ENCODE data around the gene NGLY1. TPM values are rescaled to one million over a fixed set of nuclear protein-coding genes. Genes with fewer than 3 reads are reported as not detected.

NGLY1 gene
- 26.3 and 29.4 TPM in 2 replicates for total RNA-seq (2021)
- Bru-seq, nascent RNA = percentile 79 among the genes with signal in this experiment
- percentile 79 among the genes with signal in this experiment for BruChase-seq, experiment 1, labeled RNA remaining after a 2-hour chase
- BruChase-seq, experiment 2, labeled RNA remaining after a 6-hour chase = percentile 67 among the genes with signal in this experiment
- long read RNA-seq, transcript NGLY1-202 (12 exons, 2,473 nt) = major isoform, 53 of 88 reads
- long read RNA-seq, transcript NGLY1-204 (11 exons, 2,024 nt) = minor isoform, 11 of 88 reads
- long read RNA-seq, partial matches to known transcripts = 6 of 88 reads
- long read RNA-seq, other reads (novel, unspliced or antisense) = 18 of 88 reads

DNA sequence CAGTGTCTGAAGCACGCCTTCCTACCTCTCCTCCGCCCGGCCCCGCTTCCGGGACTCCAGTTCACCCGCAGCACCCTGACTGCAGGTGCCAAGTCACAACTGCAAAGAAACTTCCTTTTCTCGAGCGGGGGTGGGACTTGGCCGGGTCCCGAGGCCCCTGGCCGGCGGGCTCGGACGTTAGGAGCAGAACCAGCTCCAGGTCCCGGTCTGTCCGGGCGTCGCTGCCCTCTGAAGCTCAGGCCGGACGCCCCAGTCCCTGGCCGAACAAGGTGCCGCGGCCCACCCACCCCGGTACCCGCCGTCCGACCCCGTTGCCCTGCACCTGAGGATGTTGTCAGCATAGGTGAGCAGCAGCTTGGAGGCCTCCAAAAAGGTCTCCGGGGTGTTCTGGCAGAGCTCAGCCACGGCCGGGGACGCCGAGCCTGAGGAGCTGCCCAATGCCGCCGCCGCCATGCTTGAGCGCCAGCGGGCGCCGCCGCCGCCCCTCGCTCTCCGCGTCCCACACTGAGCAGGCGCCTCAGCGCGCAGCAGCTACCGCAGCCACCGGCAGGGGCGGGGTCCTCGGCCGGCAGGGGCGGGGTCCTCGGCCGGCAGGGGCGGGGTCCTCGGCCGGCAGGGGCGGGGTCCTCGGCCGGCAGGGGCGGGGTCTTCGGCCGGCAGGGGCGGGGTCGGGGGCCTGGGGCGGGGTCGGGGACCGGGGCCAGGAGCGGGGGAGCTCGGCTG, at the start of gene NGLY1:
TSS of gene NGLY1 (minus strand) at position 506 of the 723 bp plus-strand sequence. CDS start at position 453, 53 bp downstream.
- peak within 1 kb of the TSS; percentile 96 for H2AFZ ChIP-seq
- peaks cover 24% of the 10 kb centered on the region for H3K4me1 ChIP-seq (replicated peaks; ENCODE audit: insufficient read depth)
- CTCF ChIA-PET = interaction anchor here (0.8 kb wide), 1 partner anchor 178 kb away, joined by 5 read pairs; no protein-coding TSS in a partner anchor
- H4K20me1 ChIP-seq (ENCODE audit: insufficient read depth) = no peaks in the 10 kb centered on the region
- H3K4me2 ChIP-seq = peak within 1 kb of the TSS; percentile 89
- no peaks in the 10 kb centered on the region for H3K27me3 ChIP-seq (ENCODE audit: insufficient read depth, low read depth)
- BruUV-seq (replicated peaks) = no TSS peak
- H3F3A ChIP-seq (ENCODE audit: insufficient read depth, low read depth) = peaks cover 4% of the 10 kb centered on the region; the same call in 1 of the 2 replicates
- no peaks in the 10 kb centered on the region for H3K9me2 ChIP-seq (ENCODE audit: insufficient read depth)
- DNase-seq = peak; percentile 52 to 81
- peaks cover 37% of the 10 kb centered on the region for H3K79me2 ChIP-seq (ENCODE audit: low read depth)
- H3K36me3 ChIP-seq (ENCODE audit: low read depth) = peaks cover 5% of the 10 kb centered on the region
- POLR2A ChIA-PET (ENCODE audit: unreplicated experiment) = interaction anchor here (0.5 to 0.8 kb wide), 6 partner anchors 10 to 1262 kb away, joined by 3 to 5 read pairs (median 4); no protein-coding TSS in a partner anchor
- intact Hi-C loops (cut with micrococcal nuclease; ENCODE audit: unreplicated experiment) = loop anchor here (2.0 to 5.0 kb wide), 2 partner anchors 74 to 118 kb away; partner anchors contain the start of gene TOP2B
- TF ChIP-seq EZH2 (IDR thresholded peaks at IDR 0.05; ENCODE audit: low read depth) (no peak), CTCF (conservative IDR thresholded peaks at IDR 0.05) (no peak)
- no peaks in the 10 kb centered on the region for H3K9me3 ChIP-seq (ENCODE audit: insufficient read depth, low read depth)
- peak within 1 kb of the TSS; percentile 42 for H3K27ac ChIP-seq
- peak within 1 kb of the TSS; percentile 82 for H3K4me3 ChIP-seq

GRCh38 chr3:25831578-25831977, 48.3 kb upstream of the NGLY1 start:
- intact Hi-C loops (cut with micrococcal nuclease; ENCODE audit: unreplicated experiment) = loop anchor here (5.0 kb wide), 1 partner anchor 184 kb away; no protein-coding TSS in a partner anchor
- no peaks in the 10 kb centered on the region for H3K36me3 ChIP-seq (ENCODE audit: low read depth)
- H3K4me2 ChIP-seq = no peak overlapping the region
- TF ChIP-seq CTCF (conservative IDR thresholded peaks at IDR 0.05) = no peak; the same call in 1 of the 2 replicates
- TF ChIP-seq EZH2 (IDR thresholded peaks at IDR 0.05; ENCODE audit: low read depth) = no peak
- DNase-seq = no peak
- H3K4me1 ChIP-seq (replicated peaks; ENCODE audit: insufficient read depth) = no peaks in the 10 kb centered on the region
- ChIA-PET CTCF (interaction anchor here (0.9 kb wide), 1 partner anchor 11 kb away, joined by 3 read pairs; no protein-coding TSS in a partner anchor), POLR2A (ENCODE audit: unreplicated experiment) (no interaction called here)
- H3K9me2 ChIP-seq (ENCODE audit: insufficient read depth) = no peaks in the 10 kb centered on the region
- no peaks in the 10 kb centered on the region for H3K27me3 ChIP-seq (ENCODE audit: insufficient read depth, low read depth)
- H3K4me3 ChIP-seq = no peak overlapping the region
- no peak overlapping the region for H3K27ac ChIP-seq
- H2AFZ ChIP-seq = no peak overlapping the region
- H3K79me2 ChIP-seq (ENCODE audit: low read depth) = no peaks in the 10 kb centered on the region
- H4K20me1 ChIP-seq (ENCODE audit: insufficient read depth) = no peaks in the 10 kb centered on the region
- BruUV-seq (replicated peaks) = no TSS peak
- H3F3A ChIP-seq (ENCODE audit: insufficient read depth, low read depth) = no peaks in the 10 kb centered on the region
- H3K9me3 ChIP-seq (ENCODE audit: insufficient read depth, low read depth) = 0 out of 2 replicates have a peak, but pooled peaks cover 3% of the 10 kb centered on the region
